Body of pancreas (tissue), 4 donors: ENCODE data around the gene USH2A.

Experiments
- POLR2A ChIP-seq, 3 donors: fragments of 450-650 bp; IDR thresholded peaks; one replicate each; pipeline ENCODE4 v1.6.1; 2016; ENCODE audit warnings: antibody characterized with exemption in 3 of 3, mild to moderate bottlenecking in 2 of 3
- TF ChIP-seq, protein P1 (sequence below), 7 experiments: fragments of 450-650 bp in 4 of 7; fragments of 200-600 bp in 3 of 7; sonication (generic) in 3 of 7; IDR thresholded peaks; one replicate each; pipeline ENCODE4 v1.5.1; 2016 to 2019; ENCODE audit warnings: antibody characterized with exemption in 7 of 7

GRCh38 chr1:215601276-215601675 lies 822.0 kb downstream of the USH2A start:
- TF ChIP-seq, protein P1, sequence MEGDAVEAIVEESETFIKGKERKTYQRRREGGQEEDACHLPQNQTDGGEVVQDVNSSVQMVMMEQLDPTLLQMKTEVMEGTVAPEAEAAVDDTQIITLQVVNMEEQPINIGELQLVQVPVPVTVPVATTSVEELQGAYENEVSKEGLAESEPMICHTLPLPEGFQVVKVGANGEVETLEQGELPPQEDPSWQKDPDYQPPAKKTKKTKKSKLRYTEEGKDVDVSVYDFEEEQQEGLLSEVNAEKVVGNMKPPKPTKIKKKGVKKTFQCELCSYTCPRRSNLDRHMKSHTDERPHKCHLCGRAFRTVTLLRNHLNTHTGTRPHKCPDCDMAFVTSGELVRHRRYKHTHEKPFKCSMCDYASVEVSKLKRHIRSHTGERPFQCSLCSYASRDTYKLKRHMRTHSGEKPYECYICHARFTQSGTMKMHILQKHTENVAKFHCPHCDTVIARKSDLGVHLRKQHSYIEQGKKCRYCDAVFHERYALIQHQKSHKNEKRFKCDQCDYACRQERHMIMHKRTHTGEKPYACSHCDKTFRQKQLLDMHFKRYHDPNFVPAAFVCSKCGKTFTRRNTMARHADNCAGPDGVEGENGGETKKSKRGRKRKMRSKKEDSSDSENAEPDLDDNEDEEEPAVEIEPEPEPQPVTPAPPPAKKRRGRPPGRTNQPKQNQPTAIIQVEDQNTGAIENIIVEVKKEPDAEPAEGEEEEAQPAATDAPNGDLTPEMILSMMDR (IDR thresholded peaks at IDR 0.05) = no peak
- TF ChIP-seq POLR2A (IDR thresholded peaks at IDR 0.05) = no peak
